IMR-90 (cell line): ENCODE data around the gene ZNF598.

Experiments used
- BHLHE40 ChIP-seq: fragments of 150-350 bp; IDR thresholded peaks from 2 replicates; pipeline ENCODE4 v1.6.1; 2016; ENCODE audit warnings: mild to moderate bottlenecking, low read depth, low read length
- CHD1 ChIP-seq: IDR thresholded peaks from 2 replicates; pipeline ENCODE4 v1.6.1; 2012; ENCODE audit warnings: low read depth, low read length, improper control_type of control experiment
- CTCF ChIP-seq: conservative IDR thresholded peaks from 2 replicates; pipeline ENCODE4 v1.5.1; 2012; ENCODE audit warnings: mild to moderate bottlenecking, low read depth, low read length, improper control_type of control experiment
- POLR2A ChIP-seq: IDR thresholded peaks from 2 replicates; pipeline ENCODE4 v1.6.1; 2012; ENCODE audit warnings: mild to moderate bottlenecking, low read depth, low read length
- RAD21 ChIP-seq: IDR thresholded peaks from 2 replicates; pipeline ENCODE4 v1.6.1; 2012; ENCODE audit warnings: low read length, improper control_type of control experiment
- SMC3 ChIP-seq: fragments of 150-350 bp; IDR thresholded peaks from 2 replicates; pipeline ENCODE4 v1.6.1; 2016; ENCODE audit warnings: low read depth, mild to moderate bottlenecking, antibody characterized with exemption, low read length, moderate library complexity
- USF2 ChIP-seq: fragments of 150-350 bp; IDR thresholded peaks from 2 replicates; pipeline ENCODE4 v1.6.1; 2017; ENCODE audit warnings: mild to moderate bottlenecking, antibody characterized with exemption, low read length, low read depth

- TF ChIP-seq POLR2A (no peak; the same call in 1 of the 2 replicates), CTCF (no peak), BHLHE40 (no peak), SMC3 (no peak), RAD21 (no peak), USF2 (no peak), CHD1 (no peak)
These were observed 23.7 kb upstream of the ZNF598 start for GRCh38 chr16:2033057-2033908.
